CMK (cell line): Measurements from ENCODE around the gene USP7.
"Not testable (repeated sequence)": the region's sequence is repeated elsewhere in the genome, so short reads cannot be mapped to it uniquely, and the experiment has no call there.

Experiments
- DNase-seq: peaks from one replicate; pipeline ENCODE4 v3.0.0-alpha.2; 2010; ENCODE audit warnings: low read depth

The USP7 gene

DNA sequence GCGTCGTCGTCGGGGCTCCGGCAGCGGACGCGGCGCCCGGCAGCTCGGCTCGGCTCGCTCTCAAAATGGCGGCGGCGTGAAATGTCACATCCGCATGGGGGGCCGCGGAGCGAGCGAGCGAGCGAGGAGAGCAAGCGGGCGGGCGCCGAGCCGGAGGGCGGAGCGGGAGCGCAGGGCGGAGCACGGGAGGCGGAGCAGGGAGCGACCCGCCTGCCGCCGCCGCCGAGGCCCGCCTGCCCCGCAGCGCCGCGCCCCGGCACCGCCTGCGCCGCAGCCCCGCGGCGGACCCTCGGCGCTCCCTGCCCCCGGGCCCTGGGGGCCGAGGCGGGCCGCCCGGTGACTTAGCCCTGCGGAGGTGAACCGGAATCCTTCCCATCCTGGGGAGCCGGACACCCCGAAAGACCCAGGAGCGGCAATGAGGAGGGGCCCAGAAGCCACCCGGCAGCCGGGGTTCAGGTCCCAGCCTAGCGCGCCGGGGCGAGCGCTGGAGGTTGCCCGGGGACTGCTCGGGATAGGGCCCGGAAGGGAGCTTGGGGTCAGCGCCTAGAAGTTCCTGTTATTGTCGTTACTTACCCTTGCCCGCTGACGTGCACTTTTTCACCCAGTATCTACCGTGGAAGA is at the start of gene USP7:
Gene USP7 (minus strand): TSS at position 86 of the 621 bp plus-strand sequence. CDS start 621 bp downstream, outside the sequence.
- peak; percentile 57 for DNase-seq

DNA sequence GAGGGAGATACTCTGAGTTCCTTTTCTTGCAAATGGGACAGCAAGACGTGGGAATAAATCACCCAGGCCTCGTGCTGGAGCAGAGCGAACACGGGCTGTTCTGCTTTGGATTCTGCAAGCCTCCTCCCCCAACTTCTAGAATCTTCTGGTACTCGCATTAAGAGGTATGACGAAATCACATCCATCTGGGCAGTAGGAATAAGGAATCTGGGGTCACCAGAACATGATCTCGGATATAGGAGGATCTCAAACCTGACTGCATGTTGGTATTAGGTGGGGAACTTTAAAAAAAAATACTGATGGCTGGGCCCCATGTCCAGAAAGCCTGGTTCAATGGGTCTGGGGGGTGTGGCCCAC is 49.8 kb upstream of the USP7 start:
- DNase-seq: no peak

DNA sequence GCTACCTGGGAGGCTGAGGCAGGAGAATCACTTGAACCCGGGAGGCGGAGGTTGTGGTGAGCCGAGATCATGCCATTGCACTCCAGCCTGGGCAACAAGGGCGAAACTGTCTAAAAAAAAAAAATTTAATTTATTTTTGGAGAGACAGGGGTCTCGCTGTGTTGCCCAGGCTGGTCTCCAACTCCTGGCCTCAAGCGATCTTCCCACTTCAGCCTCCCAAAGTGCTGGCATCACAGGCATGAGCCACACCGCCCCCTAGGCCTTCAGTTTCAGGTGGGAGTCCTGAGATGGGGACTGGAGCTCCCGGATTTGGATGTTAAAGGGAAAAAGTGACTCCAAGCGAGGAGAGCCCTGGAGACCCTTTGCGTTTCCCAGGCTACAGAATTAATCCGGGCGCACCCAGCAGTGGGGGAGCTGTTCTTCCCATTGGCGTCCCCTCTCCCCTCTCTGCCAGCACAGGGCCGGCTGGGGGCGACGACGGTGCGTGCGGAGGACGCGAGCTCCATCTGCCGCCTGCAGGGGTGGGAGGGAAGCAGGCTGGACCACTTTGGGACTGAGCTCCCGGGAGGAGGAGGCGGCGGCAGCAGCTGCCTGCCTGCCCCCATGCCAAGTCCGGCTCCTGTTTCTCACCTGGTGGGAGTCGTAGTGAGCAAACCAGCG is 49.3 kb upstream of the USP7 start:
- no peak for DNase-seq

DNA sequence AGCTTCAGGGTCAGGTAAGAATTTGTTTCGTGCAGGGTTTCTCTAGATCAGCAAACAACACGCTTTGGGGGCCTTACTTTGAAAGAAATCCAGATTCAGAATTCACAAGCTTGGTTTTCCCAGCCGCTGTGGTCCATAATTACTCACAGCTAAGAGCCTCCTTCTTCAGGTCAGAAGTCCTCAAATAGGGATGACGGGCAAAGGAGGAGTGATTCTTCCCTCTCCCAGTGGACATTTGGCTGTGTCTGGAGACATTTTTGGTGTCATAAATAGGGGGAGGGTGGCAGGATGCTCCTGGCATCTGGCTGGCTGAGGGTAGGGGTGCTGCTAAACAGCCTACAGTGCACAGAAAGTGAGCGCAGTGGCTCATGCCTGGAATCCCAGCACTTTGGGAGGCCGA is 48.6 kb upstream of the USP7 start:
- DNase-seq: no peak

DNA sequence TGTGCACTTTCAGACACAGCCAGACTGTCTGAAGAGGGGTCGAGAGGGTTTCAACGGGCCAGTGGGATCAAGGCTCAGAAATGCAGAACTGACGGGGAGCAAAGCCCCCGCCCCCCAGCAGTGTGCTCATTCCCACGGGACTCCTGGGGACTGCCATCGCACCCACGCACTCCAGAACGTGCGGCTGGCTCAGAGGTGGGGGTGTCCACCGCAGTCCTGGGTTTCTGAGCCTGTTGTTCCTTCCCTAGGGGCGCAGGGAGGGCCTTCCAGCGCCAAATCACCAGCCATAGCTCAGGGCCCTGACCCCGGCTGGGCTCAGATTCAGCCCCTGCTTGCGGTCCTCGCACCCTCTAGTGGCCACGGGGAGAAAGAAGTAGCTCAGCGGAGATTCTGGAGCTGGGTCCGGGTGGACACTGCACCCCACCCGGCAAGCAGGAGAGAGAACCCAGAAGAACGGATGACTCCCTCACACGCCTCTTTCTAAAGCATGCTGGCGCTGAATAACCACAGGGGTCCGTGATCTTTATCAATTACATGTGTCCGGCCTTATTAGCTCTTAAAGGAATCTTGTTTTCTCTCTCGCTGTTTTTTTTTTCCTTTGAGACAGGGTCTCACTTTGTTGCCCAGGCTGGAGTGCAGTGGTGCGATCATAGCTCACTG is 45.0 kb upstream of the USP7 start:
- peak; percentile 37 for DNase-seq

- DNase-seq: no peak
Observed at GRCh38 chr16:9007177-9007794, 43.6 kb upstream of the USP7 start.

DNA sequence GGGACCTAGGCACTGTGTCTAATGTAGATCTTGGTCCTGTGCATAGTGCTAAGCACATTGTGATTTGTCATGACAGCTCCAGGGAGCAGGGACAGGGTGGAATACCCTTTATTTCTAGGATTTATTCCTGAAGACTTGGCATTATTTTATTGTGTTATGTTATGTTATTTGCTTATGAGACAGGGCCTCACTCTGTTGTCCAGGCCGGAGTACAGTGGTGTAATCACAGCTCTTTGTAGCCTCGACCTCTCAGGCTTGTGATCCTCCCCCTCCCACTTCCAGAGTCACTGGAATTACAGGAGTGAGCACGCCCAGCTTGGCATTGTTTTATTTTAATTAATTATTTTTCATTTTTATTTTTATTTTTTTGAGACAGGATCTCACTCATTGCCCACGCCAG is 40.5 kb upstream of the USP7 start:
- DNase-seq: no peak

DNA sequence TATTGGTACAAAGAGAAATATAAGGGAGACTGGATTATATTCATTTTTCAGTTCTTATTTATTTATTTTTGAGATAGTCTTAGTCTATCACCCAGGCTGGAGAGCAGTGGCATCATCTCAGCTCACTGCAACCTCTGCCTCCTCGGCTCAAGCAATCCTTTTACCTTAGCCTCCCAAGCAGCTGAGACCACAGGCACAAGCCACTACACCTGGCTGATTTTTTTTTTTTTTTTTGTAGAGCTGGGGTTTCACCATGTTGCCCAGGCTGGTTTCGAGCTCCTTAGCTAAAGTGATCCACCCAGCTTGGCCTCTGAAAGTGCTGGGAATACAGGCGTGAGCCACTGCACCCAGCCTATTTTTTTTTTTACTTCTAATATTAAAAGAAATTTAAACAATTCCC is 40.1 kb upstream of the USP7 start:
- no peak for DNase-seq

DNA sequence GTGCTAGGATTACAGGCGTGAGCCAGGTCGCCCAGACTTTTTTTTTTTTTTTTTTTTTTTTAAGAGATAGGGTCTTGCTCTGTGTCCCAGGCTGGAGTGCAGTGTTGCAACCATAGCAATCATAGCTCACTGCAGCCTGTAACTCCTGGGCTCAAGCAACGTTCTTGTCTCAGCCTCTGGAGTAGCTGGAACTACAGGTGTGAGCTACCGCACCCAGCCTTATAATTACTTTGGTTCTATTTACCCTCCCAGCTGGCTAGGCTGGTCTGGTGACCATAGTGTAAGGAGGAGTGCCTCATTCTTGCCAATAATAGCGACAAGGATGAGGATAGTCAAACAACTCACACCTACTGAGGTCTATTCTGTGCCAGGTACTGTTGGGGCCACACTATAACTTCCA is 39.6 kb upstream of the USP7 start:
- DNase-seq: no peak

DNA sequence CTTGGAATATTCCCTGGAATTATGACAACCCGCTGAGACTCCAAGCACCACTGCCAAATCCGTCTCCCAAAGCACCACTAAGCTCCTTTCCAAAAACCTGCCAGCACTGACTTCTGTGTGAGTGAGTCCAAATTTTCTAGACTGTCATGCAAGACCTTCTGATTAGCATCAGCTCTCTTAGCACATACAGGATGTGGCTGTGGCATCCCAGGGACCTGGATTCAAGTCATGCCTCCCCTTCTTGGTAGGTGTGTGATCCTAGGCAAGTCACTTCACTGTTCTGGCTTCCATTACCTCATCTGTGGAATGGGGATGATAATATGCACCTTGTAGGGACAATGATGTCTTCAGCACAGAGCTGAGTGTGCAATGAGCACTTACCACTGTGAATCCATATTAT is 38.3 kb upstream of the USP7 start:
- no peak for DNase-seq

DNA sequence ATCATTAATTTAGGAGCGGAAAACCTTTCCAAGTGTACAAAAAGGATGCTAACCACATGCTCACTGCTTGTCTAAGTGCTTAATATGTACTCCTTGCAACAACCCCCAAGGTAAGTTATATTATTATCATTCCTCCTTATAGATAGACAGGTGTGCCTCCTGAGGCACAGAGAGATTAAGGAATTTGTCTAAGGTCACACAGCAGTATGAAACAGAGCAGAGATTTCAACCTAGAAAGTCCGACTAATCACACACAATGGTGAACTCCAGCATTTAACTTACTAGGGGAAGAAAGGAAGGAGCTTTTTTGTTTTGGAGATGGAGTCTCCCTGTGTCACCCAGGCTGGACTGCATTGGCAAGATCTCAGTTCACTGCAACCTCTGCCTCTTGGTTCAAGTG is 37.0 kb upstream of the USP7 start:
- no peak for DNase-seq

- no peak for DNase-seq
Observed at GRCh38 chr16:8999800-9000199, 36.1 kb upstream of the USP7 start.

DNA sequence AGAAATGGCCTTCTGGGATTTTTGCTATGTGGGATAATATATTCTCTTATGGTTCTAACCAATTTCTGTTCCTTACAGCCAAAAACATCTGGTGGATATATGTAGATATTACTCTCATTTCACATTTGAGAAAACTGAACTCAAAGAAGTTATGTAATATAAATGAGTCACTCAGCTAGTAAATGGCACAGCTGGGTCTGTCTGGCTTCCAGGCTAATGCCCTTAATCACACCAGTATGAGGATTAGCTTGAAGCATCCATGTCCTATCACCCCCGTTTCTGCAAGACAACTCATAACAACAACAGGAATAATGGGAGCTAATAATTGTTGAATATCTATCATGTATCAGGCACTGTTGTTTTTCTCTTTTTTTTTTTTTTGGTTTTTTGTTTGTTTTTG is 34.4 kb upstream of the USP7 start:
- DNase-seq: no peak

DNA sequence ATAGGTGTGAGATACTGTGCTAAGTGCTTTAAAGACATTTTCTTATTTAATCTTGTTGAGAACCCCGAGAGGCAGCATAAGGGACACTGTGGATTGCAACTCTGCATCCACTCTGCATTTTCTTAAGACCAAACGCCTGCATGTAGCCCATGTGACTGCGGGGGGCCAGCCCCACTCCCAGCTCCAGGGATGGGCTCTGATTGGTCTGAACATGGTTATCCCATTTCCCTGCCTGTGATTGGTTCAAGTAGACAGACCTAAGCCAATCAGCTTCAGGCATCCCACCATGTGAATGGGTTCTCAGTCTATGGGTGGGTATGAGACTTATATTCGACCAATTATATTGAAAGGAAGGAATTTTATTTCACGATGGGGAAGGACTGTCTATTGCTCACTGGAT is 33.2 kb upstream of the USP7 start:
- no peak for DNase-seq

GRCh38 chr16:8990445-8990844 is 26.7 kb upstream of the USP7 start:
- no peak for DNase-seq

- no peak for DNase-seq
Observed at GRCh38 chr16:8989099-8989878, 25.6 kb upstream of the USP7 start.

GRCh38 chr16:8986818-8987191 is 23.1 kb upstream of the USP7 start:
- no peak for DNase-seq

DNA sequence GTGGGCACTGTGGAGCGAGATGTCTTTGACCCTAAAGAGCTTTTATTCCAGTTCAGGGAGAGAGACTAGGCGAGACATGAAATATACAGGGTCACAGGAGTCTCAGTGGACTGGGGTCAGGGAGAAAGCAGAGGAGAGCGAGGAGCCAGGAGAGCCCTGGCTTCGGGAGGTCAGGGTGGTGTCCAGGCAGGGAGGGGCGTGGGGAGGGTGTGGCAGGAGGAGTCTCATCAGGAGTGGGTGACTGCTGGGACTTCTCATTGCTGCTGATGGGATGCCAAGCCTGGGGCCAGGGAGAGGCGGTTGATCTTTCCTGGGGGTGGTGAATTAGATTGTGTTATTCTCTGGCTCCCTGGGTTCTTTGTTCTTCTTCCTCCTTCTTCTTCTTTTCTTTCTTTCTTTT is 22.4 kb upstream of the USP7 start:
- DNase-seq: no peak

DNA sequence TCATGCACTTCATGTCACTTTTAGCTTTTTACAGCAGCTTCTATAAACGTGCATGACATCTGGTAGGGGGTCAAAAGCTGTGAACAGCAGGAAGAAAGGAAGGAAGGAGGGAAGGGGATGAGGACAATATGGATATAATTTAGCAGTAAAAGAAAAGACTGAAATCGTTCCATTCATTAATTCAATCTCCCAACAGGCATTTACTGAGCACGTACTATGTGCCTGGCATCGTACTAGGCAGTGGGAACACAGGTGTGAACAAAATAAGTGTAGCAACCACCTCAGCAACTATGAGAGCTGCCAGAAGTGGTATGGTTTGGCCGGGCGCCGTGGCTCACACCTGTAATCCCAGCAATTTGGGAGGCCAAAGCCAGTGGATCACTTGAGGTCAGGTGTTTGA is 19.1 kb upstream of the USP7 start:
- no peak for DNase-seq

GRCh38 chr16:8981901-8982300 is 18.2 kb upstream of the USP7 start:
- DNase-seq: not testable (repeated sequence)

- not testable (repeated sequence) for DNase-seq
Observed at GRCh38 chr16:8976189-8976588, 12.5 kb upstream of the USP7 start.

DNA sequence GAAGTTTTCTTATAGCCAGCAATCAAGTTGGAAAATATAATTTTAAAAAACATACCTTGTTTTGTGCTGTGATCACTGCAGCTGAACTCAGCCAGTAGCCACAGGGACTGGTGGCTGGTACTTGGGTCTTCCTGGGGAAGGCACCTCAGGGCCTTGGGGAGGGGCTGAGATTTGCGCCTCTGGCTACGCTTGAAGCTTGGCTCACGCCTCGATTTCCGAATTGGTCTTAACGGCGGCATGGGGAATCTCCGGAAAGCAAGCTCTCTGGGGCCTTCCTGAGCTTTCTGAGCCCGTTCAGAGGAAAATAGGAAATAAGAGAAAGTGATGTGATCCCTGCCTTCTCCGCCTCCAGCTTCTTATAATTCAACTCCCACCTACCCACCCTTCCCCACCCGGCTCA is 11.3 kb upstream of the USP7 start:
- no peak for DNase-seq
